ENCODE measurements around the gene PLCH2. TPM values are rescaled to one million over a fixed set of nuclear protein-coding genes. Genes with fewer than 3 reads are reported as not detected.

Gene PLCH2
- total and polyA plus RNA-seq, 9 of the 15 experiments (the other 6 are each of a cell fraction or from before 2014, with no cell fraction given): 0.16 TPM; not detected in 8

DNA sequence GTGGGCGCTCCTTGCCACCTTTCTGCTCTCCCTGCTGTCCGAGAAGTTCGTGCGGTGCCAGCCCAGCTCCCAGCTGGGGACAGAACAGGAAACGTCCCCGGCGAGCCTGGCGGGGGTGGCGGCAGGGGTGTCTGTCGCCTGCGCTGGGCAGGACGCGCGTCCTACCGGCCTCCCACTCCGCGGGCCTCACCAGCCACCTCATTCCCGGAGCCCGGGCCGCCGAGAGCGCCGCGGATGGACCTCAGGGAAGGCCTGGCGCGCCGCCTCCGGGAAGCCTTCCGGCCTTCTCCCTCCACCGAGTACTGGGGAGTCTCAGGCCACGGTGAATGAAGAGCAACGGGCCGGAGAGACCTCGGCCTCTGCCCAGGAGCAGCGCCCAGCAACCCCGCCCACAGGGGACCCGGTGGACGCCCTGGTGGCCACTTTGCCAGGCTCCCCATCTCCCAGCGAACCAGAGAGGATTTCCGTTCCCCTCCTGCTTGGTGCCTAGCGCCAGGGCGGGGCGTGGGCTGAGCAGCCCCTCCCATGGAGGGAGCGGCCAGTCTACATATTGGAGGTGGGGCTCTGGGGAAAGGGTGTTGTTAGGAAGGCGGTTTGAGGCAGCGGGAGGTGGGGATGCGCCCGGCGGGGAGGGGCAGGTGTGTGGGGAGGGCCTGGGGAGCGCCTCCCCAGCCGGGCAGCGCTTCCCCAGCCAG, 70.6 kb downstream of the PLCH2 start:
- H3K4me2 ChIP-seq (ENCODE audit: insufficient read depth, low read length): peak overlapping the region; percentile 87
- H3K27ac ChIP-seq (ENCODE audit: extremely low read depth, low read depth, low read length): peak overlapping the region; percentile 79
- H3K27me3 ChIP-seq (ENCODE audit: control insufficient read depth in 2 of 2, insufficient read depth in 2 of 2, low read length in 2 of 2): no peaks in the 10 kb centered on the region
- in situ Hi-C loops (cut with MboI): loop anchor here (25.0 kb wide), 1 partner anchor 359 kb away; the partner anchor contains the start of gene FAAP20
- CTCF ChIA-PET (ENCODE audit: low intra/inter-chr PET ratio): interaction anchor here (3.0 kb wide), 1 partner anchor 133 kb away, joined by 36 read pairs; the partner anchor contains the start of gene PEX10
- peak overlapping the region; percentile 62 for H3K4me3 ChIP-seq
- under 1% methylated on average over 46 of the region's 52 CpGs for WGBS (ENCODE audit: insufficient coverage, low coverage, missing lambda C conversion rate)
- H4K20me1 ChIP-seq (replicated peaks; ENCODE audit: control insufficient read depth, insufficient read depth, low read length): no peaks in the 10 kb centered on the region; the same call in 1 of the 2 replicates
- intact Hi-C loops (cut with micrococcal nuclease): loop anchor here (1.0 to 10.0 kb wide), 4 partner anchors 20 to 352 kb away; partner anchors contain the start of genes FAAP20, PANK4 and PRXL2B
- H3K36me3 ChIP-seq (ENCODE audit: control insufficient read depth, insufficient read depth, low read length): no peaks in the 10 kb centered on the region
- POLR2A ChIA-PET: interaction anchor here (0.6 to 1.7 kb wide), 12 partner anchors 10 to 345 kb away, joined by 3 to 6 read pairs (median 4); partner anchors contain the start of genes PANK4 and TNFRSF14
- ATAC-seq (peak; percentile 85), DNase-seq (ENCODE audit: extremely low read depth in 1 of 4, low spot score in 3 of 4) (peak; percentile 92 to 98 (median 96)), FAIRE-seq (peak; percentile 96)
- TSS peak; percentile 90 for BruUV-seq (replicated peaks)
- peak overlapping the region; percentile 66 to 87 for H3K9ac ChIP-seq (ENCODE audit: insufficient read depth in 1 of 2, low read depth in 2 of 2, low read length in 2 of 2)
- H3K4me1 ChIP-seq (replicated peaks in 1 of 2; ENCODE audit: control insufficient read depth in 2 of 2, insufficient read depth in 2 of 2, low read length in 2 of 2): peaks cover 64 to 85% of the 10 kb centered on the region in 2 experiments
- H3K9me3 ChIP-seq (replicated peaks; ENCODE audit: control insufficient read depth, insufficient read depth, low read depth, low read length): no peaks in the 10 kb centered on the region
- H3K9me1 ChIP-seq (ENCODE audit: control insufficient read depth, insufficient read depth, low read length): peaks cover 7% of the 10 kb centered on the region
- H3K79me2 ChIP-seq (ENCODE audit: control insufficient read depth, insufficient read depth, low read length): peaks cover 9% of the 10 kb centered on the region; the same call in 1 of the 3 replicates
- peak overlapping the region; percentile 77 for H2AFZ ChIP-seq (ENCODE audit: low read depth, low read length)
- TF ChIP-seq, protein P1, sequence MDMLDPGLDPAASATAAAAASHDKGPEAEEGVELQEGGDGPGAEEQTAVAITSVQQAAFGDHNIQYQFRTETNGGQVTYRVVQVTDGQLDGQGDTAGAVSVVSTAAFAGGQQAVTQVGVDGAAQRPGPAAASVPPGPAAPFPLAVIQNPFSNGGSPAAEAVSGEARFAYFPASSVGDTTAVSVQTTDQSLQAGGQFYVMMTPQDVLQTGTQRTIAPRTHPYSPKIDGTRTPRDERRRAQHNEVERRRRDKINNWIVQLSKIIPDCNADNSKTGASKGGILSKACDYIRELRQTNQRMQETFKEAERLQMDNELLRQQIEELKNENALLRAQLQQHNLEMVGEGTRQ (CRISPR knock-in tag; IDR thresholded peaks at IDR 0.05): peak; percentile 21; the same call in 1 of the 2 replicates
- TF ChIP-seq JUNB (CRISPR knock-in tag; conservative IDR thresholded peaks at IDR 0.05): no peak
- TF ChIP-seq, protein P2, sequence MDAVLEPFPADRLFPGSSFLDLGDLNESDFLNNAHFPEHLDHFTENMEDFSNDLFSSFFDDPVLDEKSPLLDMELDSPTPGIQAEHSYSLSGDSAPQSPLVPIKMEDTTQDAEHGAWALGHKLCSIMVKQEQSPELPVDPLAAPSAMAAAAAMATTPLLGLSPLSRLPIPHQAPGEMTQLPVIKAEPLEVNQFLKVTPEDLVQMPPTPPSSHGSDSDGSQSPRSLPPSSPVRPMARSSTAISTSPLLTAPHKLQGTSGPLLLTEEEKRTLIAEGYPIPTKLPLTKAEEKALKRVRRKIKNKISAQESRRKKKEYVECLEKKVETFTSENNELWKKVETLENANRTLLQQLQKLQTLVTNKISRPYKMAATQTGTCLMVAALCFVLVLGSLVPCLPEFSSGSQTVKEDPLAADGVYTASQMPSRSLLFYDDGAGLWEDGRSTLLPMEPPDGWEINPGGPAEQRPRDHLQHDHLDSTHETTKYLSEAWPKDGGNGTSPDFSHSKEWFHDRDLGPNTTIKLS (IDR thresholded peaks at IDR 0.05; ENCODE audit: borderline replicate concordance, low read depth): no peak
- peak; percentile 75 for TF ChIP-seq GTF2A2 (tag; IDR thresholded peaks at IDR 0.05)
- 0 out of 2 replicates have a peak, but pooled peaks have one; percentile 17 for TF ChIP-seq EP300 (IDR thresholded peaks at IDR 0.05; ENCODE audit: low read length)
- TF ChIP-seq PHF8 (IDR thresholded peaks at IDR 0.05; ENCODE audit: borderline replicate concordance, low read length): peak; percentile 34; the same call in 1 of the 2 replicates
- TF ChIP-seq ILK (tag; IDR thresholded peaks at IDR 0.05; ENCODE audit: borderline replicate concordance, low read depth): no peak
- TF ChIP-seq, protein P3, sequence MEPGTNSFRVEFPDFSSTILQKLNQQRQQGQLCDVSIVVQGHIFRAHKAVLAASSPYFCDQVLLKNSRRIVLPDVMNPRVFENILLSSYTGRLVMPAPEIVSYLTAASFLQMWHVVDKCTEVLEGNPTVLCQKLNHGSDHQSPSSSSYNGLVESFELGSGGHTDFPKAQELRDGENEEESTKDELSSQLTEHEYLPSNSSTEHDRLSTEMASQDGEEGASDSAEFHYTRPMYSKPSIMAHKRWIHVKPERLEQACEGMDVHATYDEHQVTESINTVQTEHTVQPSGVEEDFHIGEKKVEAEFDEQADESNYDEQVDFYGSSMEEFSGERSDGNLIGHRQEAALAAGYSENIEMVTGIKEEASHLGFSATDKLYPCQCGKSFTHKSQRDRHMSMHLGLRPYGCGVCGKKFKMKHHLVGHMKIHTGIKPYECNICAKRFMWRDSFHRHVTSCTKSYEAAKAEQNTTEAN (CRISPR knock-in tag; IDR thresholded peaks at IDR 0.05): 0 out of 2 replicates have a peak, but pooled peaks have one; percentile 53
- TF ChIP-seq SMC3 (conservative IDR thresholded peaks at IDR 0.05; ENCODE audit: insufficient read depth, low read depth, low read length): 0 out of 2 replicates have a peak, but pooled peaks have one; percentile 14
- TF ChIP-seq, protein P4, sequence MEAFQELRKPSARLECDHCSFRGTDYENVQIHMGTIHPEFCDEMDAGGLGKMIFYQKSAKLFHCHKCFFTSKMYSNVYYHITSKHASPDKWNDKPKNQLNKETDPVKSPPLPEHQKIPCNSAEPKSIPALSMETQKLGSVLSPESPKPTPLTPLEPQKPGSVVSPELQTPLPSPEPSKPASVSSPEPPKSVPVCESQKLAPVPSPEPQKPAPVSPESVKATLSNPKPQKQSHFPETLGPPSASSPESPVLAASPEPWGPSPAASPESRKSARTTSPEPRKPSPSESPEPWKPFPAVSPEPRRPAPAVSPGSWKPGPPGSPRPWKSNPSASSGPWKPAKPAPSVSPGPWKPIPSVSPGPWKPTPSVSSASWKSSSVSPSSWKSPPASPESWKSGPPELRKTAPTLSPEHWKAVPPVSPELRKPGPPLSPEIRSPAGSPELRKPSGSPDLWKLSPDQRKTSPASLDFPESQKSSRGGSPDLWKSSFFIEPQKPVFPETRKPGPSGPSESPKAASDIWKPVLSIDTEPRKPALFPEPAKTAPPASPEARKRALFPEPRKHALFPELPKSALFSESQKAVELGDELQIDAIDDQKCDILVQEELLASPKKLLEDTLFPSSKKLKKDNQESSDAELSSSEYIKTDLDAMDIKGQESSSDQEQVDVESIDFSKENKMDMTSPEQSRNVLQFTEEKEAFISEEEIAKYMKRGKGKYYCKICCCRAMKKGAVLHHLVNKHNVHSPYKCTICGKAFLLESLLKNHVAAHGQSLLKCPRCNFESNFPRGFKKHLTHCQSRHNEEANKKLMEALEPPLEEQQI (IDR thresholded peaks at IDR 0.05): no peak
- peak; percentile 16; the same call in 1 of the 2 replicates for TF ChIP-seq ZEB2 (IDR thresholded peaks at IDR 0.05)
- peak; percentile 48 for TF ChIP-seq KLF1 (tag; IDR thresholded peaks at IDR 0.05)
